Measurements from ENCODE around the gene BRAF.
"Not testable (repeated sequence)": the region's sequence is repeated elsewhere in the genome, so short reads cannot be mapped to it uniquely, and the experiment has no call there.

BRAF gene

DNA sequence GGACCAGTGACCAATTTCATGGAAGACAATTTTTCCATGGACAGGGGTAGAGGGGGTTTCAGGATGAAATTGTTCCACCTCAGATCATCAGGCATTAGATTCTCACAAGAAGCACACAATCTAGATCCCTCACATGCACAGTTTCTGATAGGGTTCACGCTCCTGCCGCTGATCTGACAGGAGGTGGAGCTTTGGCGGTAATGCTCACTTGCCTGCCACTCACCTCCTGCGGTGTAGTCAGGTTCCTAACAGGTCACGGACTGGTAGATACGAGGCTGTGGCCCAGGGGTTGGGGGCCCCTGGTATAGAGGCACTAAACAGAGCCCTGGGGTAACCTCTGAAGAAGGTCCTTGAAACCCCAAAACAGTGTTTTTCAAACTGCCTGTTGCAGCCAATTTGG is 6.5 kb downstream of the BRAF start:
- DNase-seq (ENCODE audit: low read depth in 2 of 2): no peak

GRCh38 chr7:140917258-140917657 is 7.5 kb downstream of the BRAF start:
- no peak for DNase-seq (ENCODE audit: low read depth in 2 of 2)

- DNase-seq (ENCODE audit: low read depth in 2 of 2): no peak
Measured at GRCh38 chr7:140915935-140916555, 8.7 kb downstream of the BRAF start.

DNA sequence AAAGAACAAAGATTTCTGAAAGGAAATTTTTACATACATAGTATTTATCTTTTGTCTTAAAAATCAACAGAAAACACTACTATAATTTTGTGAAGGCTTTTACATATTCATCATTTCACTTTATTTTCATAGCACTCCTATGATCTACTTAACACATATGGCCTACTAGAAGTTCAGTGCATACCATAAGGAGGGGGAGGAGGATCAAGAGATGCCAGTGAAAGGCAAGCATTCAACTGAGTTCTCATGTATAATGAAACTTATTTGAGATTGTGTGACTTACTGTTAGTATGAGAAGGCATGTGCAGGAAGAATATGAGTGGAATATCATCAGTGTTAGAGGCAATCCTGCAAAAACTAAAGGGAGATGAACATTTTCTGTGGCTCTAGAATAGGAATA is 10.6 kb downstream of the BRAF start:
- no peak for DNase-seq (ENCODE audit: low read depth in 2 of 2)

DNA sequence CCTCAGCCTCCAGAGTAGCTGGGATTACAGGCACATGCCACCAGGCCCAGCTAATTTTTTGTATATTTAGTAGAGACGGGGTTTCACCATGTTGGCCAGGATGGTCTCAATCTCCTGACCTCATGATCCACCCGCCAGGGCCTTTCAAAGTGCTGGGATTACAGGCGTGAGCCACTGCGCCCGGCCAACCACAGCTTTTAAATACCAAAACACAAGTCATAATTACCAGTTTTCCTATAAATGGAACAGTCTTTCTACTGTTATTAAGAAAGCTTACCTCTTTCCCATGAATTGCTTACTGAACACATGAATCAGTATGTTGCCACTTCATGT is 11.2 kb downstream of the BRAF start:
- not testable (repeated sequence) for DNase-seq (ENCODE audit: low read depth in 2 of 2)

DNA sequence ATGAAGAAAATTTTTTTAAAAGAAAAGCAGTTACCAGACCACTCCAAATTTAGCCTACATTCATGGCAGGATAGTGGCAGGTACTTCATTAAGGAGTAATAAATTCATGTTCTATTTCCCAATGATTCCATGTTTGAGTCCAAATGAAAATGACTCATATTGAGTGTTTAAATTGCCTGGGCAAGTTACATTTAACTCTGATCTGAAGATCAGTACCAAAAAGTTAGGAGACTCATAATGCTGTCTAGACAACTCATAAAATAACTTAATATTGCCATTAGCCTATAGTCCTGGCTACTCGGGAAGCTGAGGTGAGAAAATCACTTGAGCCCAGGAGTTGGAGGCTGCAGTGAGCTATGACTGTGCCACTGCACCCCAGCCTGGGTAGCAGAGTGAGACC is 13.0 kb downstream of the BRAF start:
- no peak for DNase-seq (ENCODE audit: low read depth in 2 of 2)

DNA sequence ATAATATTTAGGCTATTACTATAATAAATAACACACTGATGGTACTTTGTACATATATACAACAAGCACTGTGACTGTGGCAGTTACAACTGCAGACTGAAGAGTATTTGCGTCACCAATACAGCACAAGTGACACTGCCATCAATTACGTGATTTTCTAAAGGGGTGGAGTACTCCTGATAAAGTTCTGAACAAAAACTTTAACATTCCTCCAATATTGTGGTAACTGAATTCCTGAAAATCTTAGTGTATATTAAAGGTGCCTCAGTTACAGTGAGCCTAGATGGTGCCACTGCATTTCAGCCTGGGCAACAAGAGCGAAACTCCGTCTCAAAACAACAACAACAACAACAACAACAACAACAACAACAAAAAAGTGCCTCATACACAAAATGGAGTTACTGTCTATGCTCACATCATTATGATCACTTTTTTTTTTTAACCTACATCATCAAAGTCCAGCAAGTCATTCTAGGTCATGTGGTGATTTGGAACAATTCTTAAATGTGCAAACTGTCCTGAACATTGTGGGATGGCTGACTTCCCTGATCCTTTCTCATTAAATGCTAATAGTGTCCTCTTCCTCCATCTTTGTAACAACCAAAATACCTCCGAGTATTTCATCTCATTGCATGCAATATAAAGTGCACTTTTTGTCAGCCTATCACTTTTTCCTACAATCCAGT is 15.1 kb downstream of the BRAF start:
- DNase-seq (ENCODE audit: low read depth in 2 of 2): no peak

DNA sequence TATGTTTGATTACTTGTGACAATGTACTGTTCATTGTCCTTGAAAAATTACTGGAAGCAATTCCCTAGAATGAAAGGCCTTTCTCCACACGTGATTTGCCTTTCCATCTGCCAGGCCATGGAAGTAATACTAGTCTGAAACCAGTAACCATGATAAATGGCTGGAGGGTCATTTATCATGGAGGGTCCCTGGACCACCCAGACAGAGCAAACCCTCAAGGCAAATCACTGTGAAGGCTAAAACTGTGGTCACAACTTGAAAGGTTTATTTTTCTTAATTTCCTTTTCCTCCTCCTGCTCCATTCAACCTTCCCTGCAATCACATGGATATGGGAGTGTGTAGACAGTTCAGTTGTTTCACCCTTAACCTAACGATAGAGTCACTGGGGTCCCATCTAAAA is 16.4 kb downstream of the BRAF start:
- no peak for DNase-seq (ENCODE audit: low read depth in 2 of 2)

- no peak for DNase-seq (ENCODE audit: low read depth in 2 of 2)
Measured at GRCh38 chr7:140903741-140904480, 20.8 kb downstream of the BRAF start.

DNA sequence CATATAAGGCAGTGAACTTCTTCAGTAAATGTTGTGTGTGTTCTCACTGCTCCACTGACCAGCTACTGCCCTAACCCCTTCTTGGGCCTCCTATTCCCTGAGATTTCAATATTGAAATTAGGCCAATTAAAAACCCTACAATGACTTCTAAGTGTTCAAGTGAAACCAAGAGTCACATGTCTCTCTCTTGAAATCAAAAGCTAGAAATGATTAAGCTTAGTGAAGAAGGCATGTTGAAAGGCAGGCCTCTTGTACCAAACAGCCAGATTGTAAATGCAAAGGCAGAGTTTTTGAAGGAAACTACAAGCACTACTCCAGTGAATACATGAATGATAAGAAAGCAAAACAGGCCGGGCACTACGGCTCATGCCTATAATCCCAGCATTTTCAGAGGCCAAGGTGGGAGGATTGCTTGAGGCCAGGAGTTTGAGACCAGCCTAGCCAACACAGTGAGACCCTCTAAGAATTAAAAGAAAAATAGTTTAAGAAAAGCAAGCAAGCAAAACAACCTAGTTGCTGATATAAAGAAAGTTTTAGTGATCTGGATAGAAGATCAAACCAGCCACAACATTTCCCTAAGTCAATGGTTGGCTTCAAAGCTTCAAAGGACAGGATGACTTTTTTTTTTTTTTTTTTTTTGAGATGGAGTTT is 22.3 kb downstream of the BRAF start:
- no peak for DNase-seq (ENCODE audit: low read depth in 2 of 2)

GRCh38 chr7:140901941-140902302 is 22.8 kb downstream of the BRAF start:
- no peak for DNase-seq (ENCODE audit: low read depth in 2 of 2)

- no peak for DNase-seq (ENCODE audit: low read depth in 2 of 2)
Measured at GRCh38 chr7:140899883-140900282, 24.8 kb downstream of the BRAF start.

- DNase-seq (ENCODE audit: low read depth in 2 of 2): no peak
Measured at GRCh38 chr7:140898786-140899536, 25.8 kb downstream of the BRAF start.

DNA sequence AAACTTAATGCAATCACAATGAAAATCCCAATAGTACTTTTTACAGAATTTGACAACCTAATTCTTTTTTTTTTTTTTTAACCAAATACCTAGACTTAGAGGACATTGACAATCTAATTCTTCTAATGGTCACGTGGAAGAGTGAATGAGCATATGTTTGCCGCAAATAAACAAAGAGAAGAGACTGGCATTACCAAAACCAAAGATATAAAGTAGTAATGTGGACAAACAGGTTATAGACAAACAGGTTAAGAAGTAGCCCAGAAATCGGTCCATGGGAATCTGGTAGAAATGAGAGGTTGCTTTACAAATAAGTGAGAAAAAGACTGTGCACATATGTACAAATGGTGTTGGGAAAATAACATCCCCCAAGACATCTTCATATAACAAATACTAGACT is 27.7 kb downstream of the BRAF start:
- no peak for DNase-seq (ENCODE audit: low read depth in 2 of 2)

DNA sequence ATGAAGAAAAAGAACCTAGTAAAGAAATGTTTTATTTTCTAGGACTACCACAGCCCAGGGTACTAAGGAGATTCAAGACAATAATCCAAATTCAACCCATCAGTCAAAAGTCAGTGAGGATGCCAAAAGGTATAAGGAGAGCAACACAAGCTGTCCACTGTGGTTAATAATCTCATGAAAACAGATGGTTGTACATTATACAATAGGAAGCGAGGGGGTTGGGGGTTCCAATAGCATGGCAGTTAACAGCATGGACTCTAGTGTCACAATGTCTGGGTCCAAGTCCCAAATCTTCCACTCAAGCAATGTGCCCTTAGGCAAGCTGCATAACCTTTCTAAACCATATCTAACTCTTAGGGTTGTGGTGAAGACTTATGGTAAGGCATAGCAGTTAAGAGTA is 35.1 kb downstream of the BRAF start:
- no peak for DNase-seq (ENCODE audit: low read depth in 2 of 2)

- no peak for DNase-seq (ENCODE audit: low read depth in 2 of 2)
Measured at GRCh38 chr7:140889150-140889549, 35.6 kb downstream of the BRAF start.

DNA sequence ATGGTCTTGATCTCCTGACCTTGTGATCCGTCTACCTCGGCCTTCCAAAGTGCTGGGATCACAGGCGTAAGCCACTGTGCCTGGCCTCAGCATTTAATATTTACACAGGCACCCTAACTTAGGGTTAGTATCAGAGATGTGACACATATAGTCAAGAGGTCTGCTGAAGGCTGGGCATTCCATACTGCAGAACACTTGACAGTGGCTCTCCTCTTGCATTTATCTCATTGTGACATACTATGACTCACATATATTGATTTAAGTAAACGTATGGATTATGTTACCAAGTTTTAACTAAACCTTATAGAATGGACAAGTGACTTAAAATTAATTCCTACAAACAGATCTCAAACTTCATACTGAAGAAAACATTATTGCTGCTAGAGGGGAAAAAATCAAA is 36.6 kb downstream of the BRAF start:
- DNase-seq (ENCODE audit: low read depth in 2 of 2): no peak

DNA sequence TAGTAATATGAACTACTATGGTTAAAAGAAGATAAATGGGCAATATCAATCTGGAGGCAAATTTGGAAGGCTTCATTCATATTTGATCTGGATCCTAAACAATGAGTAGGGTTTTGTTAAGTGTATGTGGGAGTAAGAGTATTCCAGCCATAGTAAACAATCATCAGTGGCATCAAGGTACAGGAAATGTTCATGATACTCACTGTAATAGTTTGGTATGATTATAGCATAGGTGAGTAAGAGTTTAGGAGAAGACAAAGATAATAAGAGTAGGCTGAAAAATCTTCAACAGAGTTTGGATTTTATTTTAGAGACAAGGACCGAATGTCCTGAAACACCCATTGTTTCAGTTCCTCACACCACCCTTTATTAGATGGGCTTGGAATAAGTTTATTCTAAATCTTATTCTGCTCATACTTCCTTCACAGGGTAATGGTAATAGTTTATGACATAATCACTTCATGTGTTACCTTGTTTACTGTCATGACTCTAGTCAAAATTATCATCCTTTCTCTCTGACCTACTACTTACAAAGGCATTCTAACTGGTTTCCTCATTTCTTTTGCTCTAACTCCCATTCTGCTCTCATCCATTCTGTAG is 38.9 kb downstream of the BRAF start:
- no peak for DNase-seq (ENCODE audit: low read depth in 2 of 2)

DNA sequence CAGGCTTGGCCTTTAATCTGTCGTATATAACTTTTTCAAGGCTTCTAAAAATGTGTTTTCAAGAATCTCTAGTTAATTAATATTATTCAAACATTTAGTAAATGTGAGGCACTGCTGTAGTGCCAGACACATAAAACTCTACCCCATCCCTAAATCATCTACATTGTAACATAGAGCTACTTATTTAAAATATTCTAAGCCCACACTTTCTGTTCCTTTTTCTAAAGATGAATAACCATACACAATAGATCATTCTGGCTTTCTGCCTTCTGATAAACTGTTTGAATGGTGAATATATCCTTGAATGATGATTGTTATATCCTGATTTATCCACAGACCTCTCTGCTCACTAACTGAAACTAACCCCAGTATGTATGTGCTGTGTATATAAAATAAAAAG is 41.4 kb downstream of the BRAF start:
- no peak for DNase-seq (ENCODE audit: low read depth in 2 of 2)

DNA sequence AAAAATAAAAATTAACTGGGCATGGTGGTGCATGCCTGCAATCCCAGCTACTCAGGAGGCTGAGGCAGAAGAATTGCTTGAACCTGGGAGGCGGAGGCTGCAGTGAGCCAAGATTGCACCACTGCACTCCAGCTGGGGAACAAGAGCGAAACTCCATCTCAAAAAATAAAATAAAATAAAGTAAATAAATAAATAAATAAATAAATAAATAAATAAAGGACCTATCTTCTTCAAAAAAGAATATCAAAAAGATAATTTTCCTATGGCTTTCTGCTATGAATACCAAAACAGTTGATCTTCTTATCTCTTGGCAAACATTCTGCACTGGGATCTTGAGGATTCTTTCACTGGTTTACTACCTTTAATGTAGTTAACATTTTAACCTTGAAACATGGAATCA is 41.9 kb downstream of the BRAF start:
- not testable (repeated sequence) for DNase-seq (ENCODE audit: low read depth in 2 of 2)

DNA sequence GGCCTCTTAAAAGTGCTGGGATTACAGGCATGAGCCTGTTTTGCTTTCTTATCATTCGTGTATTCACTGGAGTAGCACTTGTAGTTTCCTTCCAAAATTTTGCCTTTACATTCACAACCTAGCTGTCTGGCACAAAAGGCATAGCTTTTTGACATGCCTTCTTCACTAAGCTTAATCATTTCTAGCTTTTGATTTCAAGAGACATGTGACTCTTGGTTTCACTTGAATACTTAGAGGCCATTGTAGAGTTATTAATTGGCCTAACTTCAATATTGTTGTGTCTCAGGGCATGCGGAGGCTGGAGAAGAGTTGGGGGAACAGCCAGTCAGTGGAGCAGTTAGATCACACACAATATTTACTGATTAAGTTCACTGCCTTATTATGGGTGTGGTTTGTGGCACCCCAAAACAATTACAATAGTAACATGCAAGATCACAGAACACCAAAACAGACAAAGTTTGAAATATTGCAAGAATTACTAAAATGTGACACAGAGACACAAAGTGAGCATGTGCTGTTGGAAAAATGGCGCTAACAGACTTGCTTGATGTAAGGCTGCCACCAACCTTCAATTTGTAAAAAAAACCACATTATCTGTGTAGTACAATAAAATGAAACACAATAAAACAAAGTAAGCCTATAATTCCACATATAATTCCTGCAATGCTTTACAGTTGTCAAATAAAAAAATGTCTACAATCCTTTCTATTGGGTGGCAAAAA is 43.1 kb downstream of the BRAF start:
- no peak for DNase-seq (ENCODE audit: low read depth in 2 of 2)

Data from stimulated activated CD4-positive, alpha-beta T cell treated with anti-CD3 and anti-CD28 coated beads, Interleukin-4, amount 100 ng/mL, for 48 hours (primary cell).